GM23338 (cell line): ENCODE measurements around the gene CD34.

ENCODE experiments used
- ZNF331 ChIP-seq: fragments of 250-450 bp; sonication (Bioruptor Pico); IDR thresholded peaks from 2 replicates; pipeline ENCODE4 v1.5.0; 2020; ENCODE audit warnings: low read depth, mild to moderate bottlenecking, moderate library complexity
- TF ChIP-seq, protein P1 (sequence below), 2 experiments: fragments of 200-600 bp in 1 of 2; sonication (generic) in 1 of 2; conservative IDR thresholded peaks; 2 replicates each; pipeline versions ENCODE4 v1.5.1 to v1.6.1; 2016 to 2017; ENCODE audit warnings: antibody characterized with exemption in 2 of 2, low read depth in 2 of 2, mild to moderate bottlenecking in 2 of 2, moderate library complexity in 1 of 2

DNA sequence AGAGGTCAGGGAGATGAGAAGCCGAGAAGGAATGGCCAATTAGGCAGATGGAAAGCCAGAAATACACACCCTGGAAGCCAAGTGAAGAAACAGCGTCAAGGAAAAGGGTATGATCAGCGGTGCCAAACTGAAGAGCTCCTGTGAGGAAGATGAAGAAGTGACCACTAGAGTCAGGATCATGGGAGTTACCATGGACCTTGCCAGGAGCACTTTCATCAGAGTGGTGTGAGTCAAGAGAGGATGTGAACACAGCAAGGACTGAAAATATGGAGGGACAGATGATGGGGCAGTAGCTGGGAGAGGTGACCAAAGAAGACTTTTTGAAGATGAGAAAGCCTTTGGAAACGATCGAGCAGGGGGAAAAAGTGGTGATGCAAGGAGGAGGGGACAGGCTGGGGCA is 50.4 kb downstream of the CD34 start:
- TF ChIP-seq, protein P1, sequence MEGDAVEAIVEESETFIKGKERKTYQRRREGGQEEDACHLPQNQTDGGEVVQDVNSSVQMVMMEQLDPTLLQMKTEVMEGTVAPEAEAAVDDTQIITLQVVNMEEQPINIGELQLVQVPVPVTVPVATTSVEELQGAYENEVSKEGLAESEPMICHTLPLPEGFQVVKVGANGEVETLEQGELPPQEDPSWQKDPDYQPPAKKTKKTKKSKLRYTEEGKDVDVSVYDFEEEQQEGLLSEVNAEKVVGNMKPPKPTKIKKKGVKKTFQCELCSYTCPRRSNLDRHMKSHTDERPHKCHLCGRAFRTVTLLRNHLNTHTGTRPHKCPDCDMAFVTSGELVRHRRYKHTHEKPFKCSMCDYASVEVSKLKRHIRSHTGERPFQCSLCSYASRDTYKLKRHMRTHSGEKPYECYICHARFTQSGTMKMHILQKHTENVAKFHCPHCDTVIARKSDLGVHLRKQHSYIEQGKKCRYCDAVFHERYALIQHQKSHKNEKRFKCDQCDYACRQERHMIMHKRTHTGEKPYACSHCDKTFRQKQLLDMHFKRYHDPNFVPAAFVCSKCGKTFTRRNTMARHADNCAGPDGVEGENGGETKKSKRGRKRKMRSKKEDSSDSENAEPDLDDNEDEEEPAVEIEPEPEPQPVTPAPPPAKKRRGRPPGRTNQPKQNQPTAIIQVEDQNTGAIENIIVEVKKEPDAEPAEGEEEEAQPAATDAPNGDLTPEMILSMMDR (conservative IDR thresholded peaks at IDR 0.05; ENCODE audit: low read depth in 2 of 2): no peak
- no peak for TF ChIP-seq ZNF331 (CRISPR knock-in tag)
